ENCODE results near the gene ERCC6L2.

DNA sequence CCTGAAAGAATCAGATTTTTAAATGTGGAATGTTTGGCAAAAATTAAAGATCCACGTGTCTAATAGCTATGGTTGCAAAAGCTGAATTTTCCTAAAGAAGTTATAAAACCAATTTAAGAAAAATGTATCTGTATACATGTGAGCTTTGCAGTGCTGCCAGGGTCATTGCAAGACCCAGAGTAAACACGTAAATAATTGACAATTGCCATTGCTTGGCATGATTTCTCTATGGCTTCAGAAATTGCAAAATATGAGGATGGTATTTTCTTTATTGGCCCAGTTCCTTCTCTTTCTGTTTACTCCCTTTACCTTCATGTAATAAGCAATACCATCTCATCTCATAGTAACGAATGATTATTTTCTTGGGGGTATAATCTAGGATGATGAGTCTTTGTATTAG, 123.9 kb downstream of the ERCC6L2 start:
- TF ChIP-seq, protein P1, sequence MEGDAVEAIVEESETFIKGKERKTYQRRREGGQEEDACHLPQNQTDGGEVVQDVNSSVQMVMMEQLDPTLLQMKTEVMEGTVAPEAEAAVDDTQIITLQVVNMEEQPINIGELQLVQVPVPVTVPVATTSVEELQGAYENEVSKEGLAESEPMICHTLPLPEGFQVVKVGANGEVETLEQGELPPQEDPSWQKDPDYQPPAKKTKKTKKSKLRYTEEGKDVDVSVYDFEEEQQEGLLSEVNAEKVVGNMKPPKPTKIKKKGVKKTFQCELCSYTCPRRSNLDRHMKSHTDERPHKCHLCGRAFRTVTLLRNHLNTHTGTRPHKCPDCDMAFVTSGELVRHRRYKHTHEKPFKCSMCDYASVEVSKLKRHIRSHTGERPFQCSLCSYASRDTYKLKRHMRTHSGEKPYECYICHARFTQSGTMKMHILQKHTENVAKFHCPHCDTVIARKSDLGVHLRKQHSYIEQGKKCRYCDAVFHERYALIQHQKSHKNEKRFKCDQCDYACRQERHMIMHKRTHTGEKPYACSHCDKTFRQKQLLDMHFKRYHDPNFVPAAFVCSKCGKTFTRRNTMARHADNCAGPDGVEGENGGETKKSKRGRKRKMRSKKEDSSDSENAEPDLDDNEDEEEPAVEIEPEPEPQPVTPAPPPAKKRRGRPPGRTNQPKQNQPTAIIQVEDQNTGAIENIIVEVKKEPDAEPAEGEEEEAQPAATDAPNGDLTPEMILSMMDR (IDR thresholded peaks at IDR 0.05), result no peak
- no peak for TF ChIP-seq EZH2 (IDR thresholded peaks at IDR 0.05)

Measured in neural progenitor cell (in vitro differentiated cells).